Measurements from ENCODE around the gene CBLN4. TPM values are rescaled to one million over a fixed set of nuclear protein-coding genes. Genes with fewer than 3 reads are reported as not detected.

The CBLN4 gene
- total RNA-seq, result not detected

DNA sequence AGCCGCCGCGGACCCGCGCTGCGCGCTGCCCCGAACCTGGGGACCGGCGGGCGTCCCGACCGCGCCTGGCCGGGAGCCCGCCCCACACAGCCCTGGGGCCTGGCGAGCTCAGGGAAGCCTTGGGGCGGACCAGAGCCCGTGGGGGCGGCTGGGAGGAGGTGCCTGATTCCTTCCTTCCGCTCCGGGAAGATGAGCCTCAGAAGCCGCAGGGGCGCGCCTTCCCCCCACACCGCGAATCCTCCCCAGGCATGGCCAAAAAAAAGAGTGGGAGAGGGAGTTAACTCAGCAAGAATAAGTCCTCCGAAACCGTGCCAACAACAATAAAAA is at the start of gene CBLN4:
CBLN4 (minus strand) TSS at position 131 of the 327 bp plus-strand sequence. CDS start 1,348 bp downstream, outside the sequence.

Other genes with a start within 250 kb of the CBLN4 start
- not detected for gene MC3R, start 243.2 kb upstream of the CBLN4 start, total RNA-seq